HT-29 (cell line): ENCODE results near the gene PTPN9. TPM values are rescaled to one million over a fixed set of nuclear protein-coding genes. Genes with fewer than 3 reads are reported as not detected.

ENCODE experiments used
- DNase-seq: peaks from one replicate; pipeline ENCODE4 v3.0.0-alpha.2; 2015; ENCODE audit warnings: low spot score
- small RNA-seq: library from RNA; depleted of rRNA; stranded (forward); fragments of <200 nt; gene quantifications from one replicate; pipeline ENCODE3, GENCODE V24; 2014
- total RNA-seq: library from RNA; depleted of rRNA; stranded (reverse); fragments of >200 nt; shearing (Covaris generic); gene quantifications from 2 replicates; pipeline ENCODE4 v1.2.3, GENCODE V29; 2014; rRNA removed

Gene PTPN9
- total RNA-seq, 1 experiment from 2014 or later, result 28.2 TPM

GRCh38 chr15:75422554-75422953, 156.6 kb downstream of the PTPN9 start:
- no peak for DNase-seq

DNA sequence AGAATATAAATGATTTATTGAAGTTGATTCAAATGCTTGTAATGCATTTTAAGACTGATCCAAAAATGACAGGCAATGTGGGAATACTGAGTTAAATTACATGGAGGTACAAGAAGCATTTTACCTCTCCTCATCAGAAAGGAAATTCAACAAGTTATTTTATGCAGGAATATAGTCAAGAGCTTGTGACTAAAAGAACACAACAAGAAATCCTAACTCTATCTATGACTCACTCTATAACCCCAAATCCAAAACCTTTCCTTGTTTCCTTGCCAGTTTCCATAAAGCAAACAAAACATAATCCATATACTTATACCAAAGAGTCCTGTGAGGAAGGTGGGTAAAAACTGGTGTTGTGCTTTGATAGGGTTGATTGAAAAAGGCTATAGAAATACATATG, 158.4 kb downstream of the PTPN9 start:
- DNase-seq, result no peak

- DNase-seq, result no peak
These were observed 162.5 kb downstream of the PTPN9 start for GRCh38 chr15:75416584-75416983.

Small RNAs within 50 kb of the gene (small RNA-seq; reads per million reads assigned to genes)
- gene AC105036.1 (not detected), gene AC105036.2 (not detected)

Other genes starting within 250 kb of the PTPN9 start
- 266 TPM in 2 replicates for gene COMMD4, start 243.3 kb downstream of the PTPN9 start, total RNA-seq
- 1.3 and 2.7 TPM in 2 replicates for gene NEIL1, start 232.3 kb downstream of the PTPN9 start, total RNA-seq
- gene MAN2C1, start 210.7 kb downstream of the PTPN9 start, total RNA-seq, result 200 and 234 TPM in 2 replicates
- gene SIN3A, start 127.6 kb downstream of the PTPN9 start, total RNA-seq, result 28.8 and 33.5 TPM in 2 replicates
- 27.2 and 30.6 TPM in 2 replicates for gene SNUPN, start 46.4 kb upstream of the PTPN9 start, total RNA-seq
- gene IMP3, start 60.9 kb upstream of the PTPN9 start, total RNA-seq, result 186 and 250 TPM in 2 replicates
- gene SNX33, start 68.6 kb upstream of the PTPN9 start, total RNA-seq, result 25.6 and 27.3 TPM in 2 replicates
- 8.9 and 10.7 TPM in 2 replicates for gene CSPG4, start 133.5 kb upstream of the PTPN9 start, total RNA-seq